Stomach smooth muscle (tissue), 2 donors: ENCODE measurements around the gene GJD4.

ENCODE experiments used
- H3K27ac ChIP-seq: one replicate; pipeline ENCODE4 v1.7.0; 2013; ENCODE audit warnings: mild to moderate bottlenecking, low read length, inconsistent platforms
- H3K27me3 ChIP-seq, 2 donors: one replicate each; pipeline ENCODE4 v1.7.0; 2013; ENCODE audit warnings: low read length in 2 of 2; ENCODE audit not compliant: insufficient read depth in 2 of 2, control insufficient read depth in 1 of 2
- H3K36me3 ChIP-seq, 2 donors: one replicate each; pipeline ENCODE4 v1.7.0; 2013; ENCODE audit warnings: low read length in 2 of 2; ENCODE audit not compliant: control insufficient read depth in 2 of 2, insufficient read depth in 2 of 2
- H3K4me1 ChIP-seq: one replicate; pipeline ENCODE4 v1.7.0; 2013; ENCODE audit warnings: low read length; ENCODE audit not compliant: control insufficient read depth, insufficient read depth
- H3K4me3 ChIP-seq, 2 donors: one replicate each; pipeline ENCODE4 v1.7.0; 2013; ENCODE audit warnings: low read length in 2 of 2
- H3K9ac ChIP-seq, 2 donors: one replicate each; pipeline ENCODE4 v1.7.0; 2013; ENCODE audit warnings: low read length in 2 of 2, mild to moderate bottlenecking in 1 of 2
- H3K9me3 ChIP-seq, 2 donors: one replicate each; pipeline ENCODE4 v1.7.0; 2013; ENCODE audit warnings: low read length in 2 of 2; ENCODE audit not compliant: control insufficient read depth in 2 of 2
- donor health status: healthy.
- donor health status: Pancreatic carcinoma.

Gene GJD4

DNA sequence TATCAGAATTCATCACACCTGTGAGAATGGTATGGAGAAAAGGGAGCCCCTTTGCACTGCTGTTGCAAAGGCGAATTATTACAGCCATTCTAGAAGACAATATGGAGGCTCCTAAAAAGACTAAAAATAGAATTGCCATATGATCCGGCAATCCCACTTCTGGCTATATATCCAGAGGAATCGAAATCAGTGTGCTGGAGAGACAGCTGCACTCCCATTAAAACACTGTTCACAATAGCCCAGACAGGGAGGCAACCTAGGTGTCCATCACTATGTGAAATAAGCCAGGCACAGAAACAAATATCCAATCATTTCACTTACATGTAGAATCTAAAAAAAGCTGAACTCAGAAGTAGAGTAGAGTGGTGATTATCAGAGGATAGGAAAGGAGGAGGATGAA is 26.0 kb upstream of the GJD4 start:
- H3K9ac ChIP-seq = no peak overlapping the region

DNA sequence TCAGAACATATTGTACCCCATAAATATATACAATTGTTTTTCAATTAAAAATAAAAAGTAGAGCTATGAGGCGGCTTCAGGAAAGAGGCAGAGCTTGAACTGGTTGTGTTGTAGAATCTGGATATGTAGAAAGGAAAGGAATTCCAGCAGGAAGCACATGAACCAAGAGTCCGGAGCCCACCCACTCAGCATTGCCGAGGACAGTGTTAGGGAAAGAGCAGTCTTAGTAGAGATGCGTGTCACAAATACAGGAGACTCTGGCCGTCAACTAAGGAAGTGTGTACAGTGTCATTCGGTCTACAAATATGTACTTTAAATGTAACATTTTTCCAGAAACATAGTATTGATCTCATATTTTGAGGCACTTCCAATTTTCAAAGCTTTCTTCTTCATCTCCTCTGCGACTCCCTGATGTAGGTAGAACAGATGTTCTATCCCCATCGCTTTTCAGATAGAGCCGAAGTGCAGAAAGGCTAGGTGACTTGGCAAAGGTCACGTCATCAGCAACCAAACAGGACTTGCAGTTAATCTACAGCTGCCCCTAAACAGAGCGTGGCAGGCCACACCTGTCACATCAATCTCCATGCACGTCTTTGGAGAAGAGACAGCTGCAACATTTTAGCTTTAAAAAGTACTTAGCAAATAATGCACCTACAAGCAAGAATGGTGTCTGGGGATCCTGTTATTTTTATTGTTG is 25.3 kb upstream of the GJD4 start:
- peaks cover 0 to 5% of the 10 kb centered on the region in 2 donors for H3K27me3 ChIP-seq
- H3K27ac ChIP-seq = no peak overlapping the region
- peaks cover 0 to 2% of the 10 kb centered on the region in 2 donors for H3K36me3 ChIP-seq
- H3K4me3 ChIP-seq = no peak overlapping the region
- H3K9me3 ChIP-seq = peaks cover 0 to 6% of the 10 kb centered on the region in 2 donors
- H3K4me1 ChIP-seq = no peaks in the 10 kb centered on the region
- no peak overlapping the region for H3K9ac ChIP-seq

More for the DNA sequence above, 26.0 kb upstream of the GJD4 start:
- peaks cover 0 to 6% of the 10 kb centered on the region in 2 donors for H3K9me3 ChIP-seq
- peaks cover 0 to 3% of the 10 kb centered on the region in 2 donors for H3K27me3 ChIP-seq
- H3K27ac ChIP-seq = no peak overlapping the region
- peaks cover 4% of the 10 kb centered on the region in 2 donors for H3K36me3 ChIP-seq
- H3K4me3 ChIP-seq = no peak overlapping the region
- H3K4me1 ChIP-seq = no peaks in the 10 kb centered on the region

DNA sequence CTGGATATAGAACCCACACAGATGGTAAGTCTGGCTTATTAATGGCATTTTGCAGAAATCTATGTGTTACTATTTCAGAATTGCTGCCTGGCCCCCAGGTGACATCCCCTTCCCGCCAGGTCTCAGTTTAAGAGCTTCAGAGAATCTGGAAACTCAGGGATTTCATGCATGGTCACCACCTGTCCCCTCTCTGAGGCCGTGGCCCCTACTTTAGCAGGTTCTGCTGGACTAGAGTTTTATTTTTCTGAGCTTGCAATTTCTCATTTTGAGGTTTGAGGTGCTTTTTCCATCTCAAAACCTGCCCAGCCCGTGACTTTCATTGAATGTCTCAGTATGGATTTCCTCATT is 24.7 kb upstream of the GJD4 start:
- H3K27ac ChIP-seq = no peak overlapping the region
- H3K9ac ChIP-seq = no peak overlapping the region
- H3K4me3 ChIP-seq = no peak overlapping the region
- H3K36me3 ChIP-seq = no peaks in the 10 kb centered on the region
- H3K4me1 ChIP-seq = no peaks in the 10 kb centered on the region
- H3K27me3 ChIP-seq = peaks cover 0 to 6% of the 10 kb centered on the region in 2 donors
- peaks cover 0 to 6% of the 10 kb centered on the region in 2 donors for H3K9me3 ChIP-seq

DNA sequence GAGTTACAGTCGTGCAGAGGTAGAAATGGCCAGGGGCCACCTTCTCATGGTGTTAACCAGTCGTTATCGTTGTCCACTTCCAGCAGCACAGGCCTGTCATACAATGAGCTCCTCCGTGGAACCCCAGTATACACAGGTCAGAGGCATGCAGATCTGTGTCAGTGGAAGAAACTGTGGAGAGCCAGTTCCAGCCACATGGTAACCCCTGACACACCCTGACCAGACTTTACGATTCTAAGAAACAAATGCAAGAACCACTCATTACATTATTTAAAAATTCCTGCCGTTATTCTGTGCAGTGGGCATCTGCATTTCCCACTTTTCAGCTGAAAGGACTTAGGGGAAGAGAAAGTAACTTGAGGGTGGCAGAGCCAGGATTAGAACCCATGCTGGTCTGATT is 23.5 kb upstream of the GJD4 start:
- Histone ChIP-seq H3K27me3 (peaks cover 0 to 6% of the 10 kb centered on the region in 2 donors), H3K27ac (no peak overlapping the region), H3K9ac (no peak overlapping the region), H3K4me3 (no peak overlapping the region), H3K4me1 (no peaks in the 10 kb centered on the region), H3K9me3 (peaks cover 0 to 6% of the 10 kb centered on the region in 2 donors), H3K36me3 (no peaks in the 10 kb centered on the region)

DNA sequence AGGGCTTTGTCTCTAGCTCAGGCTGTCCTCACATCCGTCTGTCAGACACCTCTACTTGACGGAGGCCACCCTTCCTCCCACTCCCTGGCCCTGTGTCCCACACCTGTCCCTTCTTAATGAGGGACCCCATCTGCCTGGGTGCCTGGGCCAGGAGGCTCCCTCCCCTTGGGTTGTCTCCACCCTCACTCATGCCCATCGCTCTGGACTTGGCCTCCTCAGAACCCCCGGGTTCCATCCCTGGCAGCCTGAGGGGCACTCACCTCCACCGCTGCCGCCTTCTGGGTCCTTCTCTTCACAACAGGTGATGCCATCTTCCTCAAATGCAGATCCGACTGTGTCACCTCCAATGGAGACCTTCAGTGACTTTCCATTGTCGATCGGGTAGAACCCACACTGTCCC is 20.2 kb upstream of the GJD4 start:
- Histone ChIP-seq H3K4me1 (no peaks in the 10 kb centered on the region), H3K4me3 (no peak overlapping the region)

DNA sequence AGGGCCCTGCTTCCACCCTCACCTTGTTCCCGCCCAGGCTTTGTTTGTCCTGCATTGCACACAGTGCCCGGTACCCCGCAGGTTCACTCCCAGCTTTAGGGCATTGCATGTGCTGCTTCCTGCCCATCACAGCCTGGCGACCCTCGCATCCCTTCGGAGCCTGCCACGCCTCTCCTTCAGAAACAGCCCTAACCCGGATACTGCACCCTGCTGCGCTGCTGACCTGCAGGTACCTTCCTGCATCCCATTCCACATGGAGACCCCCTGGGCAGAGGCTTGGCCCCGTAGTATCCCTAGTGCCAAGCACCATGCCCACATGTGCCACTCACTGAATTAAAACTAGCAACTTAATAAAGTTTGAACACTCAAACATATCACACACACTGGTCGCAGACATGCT is 19.8 kb upstream of the GJD4 start:
- H3K36me3 ChIP-seq = no peaks in the 10 kb centered on the region
- no peak overlapping the region for H3K4me3 ChIP-seq
- H3K4me1 ChIP-seq = no peaks in the 10 kb centered on the region
- no peak overlapping the region for H3K9ac ChIP-seq
- no peaks in the 10 kb centered on the region for H3K9me3 ChIP-seq
- no peak overlapping the region for H3K27ac ChIP-seq
- peaks cover 0 to 6% of the 10 kb centered on the region in 2 donors for H3K27me3 ChIP-seq

More for the DNA sequence above, 20.2 kb upstream of the GJD4 start:
- no peak overlapping the region for H3K27ac ChIP-seq
- peaks cover 0 to 6% of the 10 kb centered on the region in 2 donors for H3K27me3 ChIP-seq
- no peaks in the 10 kb centered on the region for H3K9me3 ChIP-seq
- H3K9ac ChIP-seq = no peak overlapping the region
- no peaks in the 10 kb centered on the region for H3K36me3 ChIP-seq

DNA sequence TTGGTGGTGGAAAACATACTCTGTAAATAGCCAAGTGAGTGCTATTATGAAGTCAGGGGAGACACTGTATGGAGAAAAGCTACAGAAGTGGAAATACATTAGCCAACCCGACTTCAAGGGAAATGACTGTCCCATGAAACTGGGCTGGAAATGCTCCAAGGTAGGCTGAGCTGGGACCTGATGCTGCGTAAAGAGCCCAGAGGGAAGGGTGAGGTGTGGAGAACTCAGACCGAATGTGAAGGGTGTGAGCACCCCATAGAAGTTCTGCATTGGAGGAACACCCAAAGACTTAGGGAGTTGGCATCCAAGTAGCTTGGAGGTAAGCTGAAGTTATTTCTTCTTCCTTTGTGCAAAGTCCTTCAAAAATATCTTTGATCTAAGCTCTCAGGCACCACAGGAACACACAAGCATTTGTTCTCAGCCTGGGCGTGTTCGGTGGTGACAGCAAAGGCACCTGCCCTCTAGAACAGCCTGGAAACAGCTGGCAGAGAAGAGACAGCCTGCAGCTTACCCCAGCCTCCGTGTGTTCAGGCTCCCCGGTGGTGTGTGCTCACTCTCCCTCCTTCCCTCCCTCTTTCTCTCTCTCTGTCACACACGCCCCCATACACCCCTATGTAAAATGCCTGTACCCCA is 19.1 kb upstream of the GJD4 start:
- Histone ChIP-seq H3K27me3 (peaks cover 0 to 3% of the 10 kb centered on the region in 2 donors), H3K36me3 (no peaks in the 10 kb centered on the region), H3K4me1 (no peaks in the 10 kb centered on the region), H3K27ac (no peak overlapping the region), H3K9me3 (no peaks in the 10 kb centered on the region), H3K9ac (no peak overlapping the region), H3K4me3 (no peak overlapping the region)

DNA sequence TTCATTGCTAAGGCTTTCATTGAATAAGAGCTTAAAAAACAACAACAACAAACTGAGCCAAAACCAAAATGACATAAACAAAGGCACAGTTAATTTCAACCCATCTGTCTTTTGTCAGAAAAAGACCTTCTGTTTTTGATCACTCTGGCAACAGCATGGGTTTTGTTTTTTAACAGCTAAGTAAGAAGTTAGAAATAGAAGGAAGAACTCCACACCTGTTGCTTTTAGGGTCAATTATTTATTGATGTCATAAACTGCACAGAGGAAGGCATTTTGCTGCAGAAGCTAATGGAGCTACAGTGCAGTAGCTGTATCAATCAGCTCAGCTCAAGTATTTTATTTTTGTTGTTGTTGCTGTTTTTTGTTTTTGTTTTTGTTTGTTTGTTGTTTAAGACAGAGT is 16.3 kb upstream of the GJD4 start:
- Histone ChIP-seq H3K9ac (no peak overlapping the region), H3K9me3 (no peaks in the 10 kb centered on the region), H3K4me3 (no peak overlapping the region), H3K4me1 (no peaks in the 10 kb centered on the region), H3K36me3 (no peaks in the 10 kb centered on the region), H3K27me3 (peaks cover 0 to 3% of the 10 kb centered on the region in 2 donors), H3K27ac (no peak overlapping the region)

DNA sequence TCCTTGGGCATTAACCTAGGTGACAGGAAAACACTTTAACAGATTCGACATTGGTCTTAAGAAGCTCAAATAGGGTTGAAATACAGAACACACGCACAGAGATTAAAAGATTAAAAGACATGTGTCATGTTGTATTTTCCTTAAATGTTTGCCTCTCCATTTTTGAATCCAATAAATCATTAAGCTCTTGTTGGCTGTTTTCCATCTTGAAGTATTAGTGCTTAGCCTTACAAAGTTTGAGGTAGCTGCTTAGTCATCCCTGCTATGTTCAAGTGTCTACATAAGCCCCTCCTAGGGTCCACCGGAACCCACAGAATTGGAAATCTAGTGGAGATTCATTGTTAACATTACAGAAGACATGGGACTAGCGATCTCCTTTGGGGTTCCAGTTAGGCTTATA is 12.7 kb upstream of the GJD4 start:
- Histone ChIP-seq H3K27ac (no peak overlapping the region), H3K9me3 (no peaks in the 10 kb centered on the region), H3K36me3 (no peaks in the 10 kb centered on the region), H3K9ac (no peak overlapping the region), H3K4me3 (no peak overlapping the region), H3K4me1 (no peaks in the 10 kb centered on the region), H3K27me3 (no peaks in the 10 kb centered on the region)

DNA sequence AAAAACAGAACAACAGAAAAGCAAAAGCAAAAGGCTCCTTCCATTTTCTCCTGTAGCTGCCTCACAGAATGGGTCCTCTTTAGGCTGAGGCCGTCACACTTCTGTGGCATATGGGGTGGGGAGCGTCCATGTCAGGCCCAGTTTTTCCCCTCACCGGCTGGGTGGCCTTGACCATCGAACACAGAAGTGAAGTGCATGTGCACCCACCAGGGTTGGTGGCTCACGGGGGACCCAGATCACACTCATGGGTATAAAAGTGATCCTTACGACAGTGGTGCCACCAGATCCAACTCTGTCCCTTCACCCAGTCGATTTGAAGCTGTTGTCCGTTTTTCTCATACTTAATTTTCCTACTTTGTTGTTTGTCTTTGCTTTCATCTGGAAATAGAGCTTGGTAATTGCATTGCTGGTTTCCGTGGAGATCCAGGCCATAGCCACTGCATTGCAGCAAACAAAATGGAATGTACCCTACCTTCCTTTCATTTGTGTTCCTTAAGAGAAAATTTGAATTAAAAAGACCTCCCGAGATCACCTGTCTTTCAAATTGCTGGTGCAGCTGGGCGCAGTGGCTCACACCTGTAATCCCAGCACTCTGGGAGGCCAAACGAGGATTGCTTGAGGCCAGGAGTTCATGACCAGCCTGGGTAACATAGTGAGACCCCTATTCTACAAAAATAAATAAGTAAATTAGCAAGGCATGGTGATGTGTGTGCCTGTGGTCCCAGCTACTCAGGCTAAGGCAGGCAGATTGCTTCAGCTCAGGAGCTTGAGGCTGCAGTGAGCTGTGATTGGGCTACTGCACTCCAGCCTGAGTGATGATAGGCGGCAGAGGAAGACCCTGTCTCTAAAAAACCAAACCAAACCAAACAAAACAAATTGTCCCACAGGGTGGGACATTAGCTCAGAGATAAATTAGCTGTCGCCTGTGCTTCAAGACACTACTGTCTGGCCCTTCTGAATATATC is 10.7 kb upstream of the GJD4 start:
- Histone ChIP-seq H3K4me3 (no peak overlapping the region), H3K36me3 (no peaks in the 10 kb centered on the region), H3K27ac (no peak overlapping the region), H3K27me3 (peaks cover 0 to under 1% of the 10 kb centered on the region in 2 donors), H3K9me3 (no peaks in the 10 kb centered on the region), H3K4me1 (no peaks in the 10 kb centered on the region), H3K9ac (no peak overlapping the region)
